Measurements from ENCODE around the gene OTX2. TPM values are rescaled to one million over a fixed set of nuclear protein-coding genes. Genes with fewer than 3 reads are reported as not detected.

OTX2 gene
- total RNA-seq, result not detected in 2 replicates

DNA sequence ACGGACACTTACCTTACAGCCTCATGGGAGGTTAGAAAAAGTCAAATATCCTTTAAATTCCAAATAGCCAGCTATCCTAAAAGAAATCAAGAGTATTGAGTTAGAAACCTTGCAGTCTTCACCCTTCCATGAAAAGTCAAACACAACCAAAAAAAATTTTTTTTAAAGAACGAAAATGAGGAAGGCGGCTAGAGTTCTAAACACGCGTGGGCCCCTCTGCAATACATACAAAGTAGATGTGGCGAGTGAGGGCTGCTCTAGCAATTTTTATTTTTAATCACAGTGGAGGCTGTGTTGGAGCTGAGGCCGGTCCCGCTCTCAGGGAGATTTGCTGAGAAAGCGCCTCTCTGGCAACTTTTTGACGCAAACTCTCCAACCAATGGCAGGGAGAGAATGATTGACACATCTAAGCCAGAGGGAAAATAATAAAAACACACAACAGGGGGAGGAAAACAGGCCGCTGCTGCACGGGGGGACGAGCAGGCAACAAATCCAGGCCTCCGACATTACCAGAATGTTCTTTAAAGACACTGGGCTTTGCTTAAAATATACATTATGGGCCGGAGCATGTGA is at the start of gene OTX2:
TSS of gene OTX2 (minus strand) at position 333 of the 573 bp plus-strand sequence. CDS start 5,023 bp downstream, outside the sequence.

Other genes starting within 250 kb of the OTX2 start
- 10.9 and 13.0 TPM in 2 replicates for gene TMEM260, start 230.7 kb downstream of the OTX2 start, total RNA-seq